Effector memory CD4-positive, alpha-beta T cell (primary cell): ENCODE data around the gene ACE2.

Experiments
- DNase-seq, 3 donors: peaks; one replicate each; pipeline ENCODE4 v3.0.0-alpha.2; 2020
- H3K27ac ChIP-seq: 2 replicates; pipeline ENCODE4 v1.7.0; 2013; ENCODE audit warnings: mild to moderate bottlenecking, low read length, moderate library complexity; ENCODE audit not compliant: insufficient read depth, poor library complexity, severe bottlenecking
- H3K27me3 ChIP-seq: replicated peaks from 2 replicates; pipeline ENCODE4 v1.7.0; 2013; ENCODE audit warnings: mild to moderate bottlenecking, low read length; ENCODE audit not compliant: insufficient read depth, control insufficient read depth, poor library complexity, severe bottlenecking
- H3K36me3 ChIP-seq: 2 replicates; pipeline ENCODE4 v1.7.0; 2013; ENCODE audit warnings: mild to moderate bottlenecking, low read length, moderate library complexity; ENCODE audit not compliant: control insufficient read depth, insufficient read depth
- H3K4me1 ChIP-seq: 2 replicates; pipeline ENCODE4 v1.7.0; 2013; ENCODE audit warnings: low read length, mild to moderate bottlenecking; ENCODE audit not compliant: control insufficient read depth, insufficient read depth, poor library complexity, severe bottlenecking
- H3K4me3 ChIP-seq: 2 replicates; pipeline ENCODE4 v1.7.0; 2013; ENCODE audit warnings: low read length, low read depth, mild to moderate bottlenecking; ENCODE audit not compliant: insufficient read depth, poor library complexity, severe bottlenecking
- H3K9me3 ChIP-seq: 2 replicates; pipeline ENCODE4 v1.7.0; 2013; ENCODE audit warnings: mild to moderate bottlenecking, low read length, moderate library complexity; ENCODE audit not compliant: control insufficient read depth

The ACE2 gene

GRCh38 chrX:15617111-15617510 is 16.4 kb upstream of the ACE2 start:
- Histone ChIP-seq H3K9me3 (no peaks in the 10 kb centered on the region), H3K4me3 (no peak overlapping the region), H3K27me3 (no peaks in the 10 kb centered on the region), H3K4me1 (no peaks in the 10 kb centered on the region), H3K36me3 (no peaks in the 10 kb centered on the region), H3K27ac (no peak overlapping the region)
- DNase-seq: no peak

GRCh38 chrX:15616531-15616930 is 15.8 kb upstream of the ACE2 start:
- Histone ChIP-seq H3K36me3 (no peaks in the 10 kb centered on the region), H3K27me3 (no peaks in the 10 kb centered on the region)

GRCh38 chrX:15607067-15607466 is 6.3 kb upstream of the ACE2 start:
- H3K4me1 ChIP-seq: no peaks in the 10 kb centered on the region
- H3K36me3 ChIP-seq: no peaks in the 10 kb centered on the region
- H3K4me3 ChIP-seq: no peak overlapping the region
- no peak overlapping the region for H3K27ac ChIP-seq
- H3K9me3 ChIP-seq: no peaks in the 10 kb centered on the region
- no peak for DNase-seq
- no peaks in the 10 kb centered on the region for H3K27me3 ChIP-seq

More at GRCh38 chrX:15616531-15616930, 15.8 kb upstream of the ACE2 start:
- H3K4me1 ChIP-seq: no peaks in the 10 kb centered on the region
- no peak overlapping the region for H3K27ac ChIP-seq
- no peak for DNase-seq
- H3K4me3 ChIP-seq: no peak overlapping the region
- no peaks in the 10 kb centered on the region for H3K9me3 ChIP-seq

- Histone ChIP-seq H3K4me1 (no peaks in the 10 kb centered on the region), H3K27ac (no peak overlapping the region), H3K4me3 (no peak overlapping the region), H3K9me3 (no peaks in the 10 kb centered on the region), H3K36me3 (no peaks in the 10 kb centered on the region), H3K27me3 (no peaks in the 10 kb centered on the region)
- DNase-seq: no peak
Measured at GRCh38 chrX:15606136-15606535, 5.4 kb upstream of the ACE2 start.

GRCh38 chrX:15605226-15605625 is 4.5 kb upstream of the ACE2 start:
- Histone ChIP-seq H3K4me1 (no peaks in the 10 kb centered on the region), H3K9me3 (no peaks in the 10 kb centered on the region), H3K27ac (no peak overlapping the region), H3K36me3 (no peaks in the 10 kb centered on the region), H3K27me3 (no peaks in the 10 kb centered on the region), H3K4me3 (no peak overlapping the region)
- no peak for DNase-seq

GRCh38 chrX:15602761-15603160 is 2.0 kb upstream of the ACE2 start:
- Histone ChIP-seq H3K27me3 (no peaks in the 10 kb centered on the region), H3K36me3 (no peaks in the 10 kb centered on the region), H3K27ac (no peak overlapping the region), H3K4me3 (no peak overlapping the region), H3K4me1 (no peaks in the 10 kb centered on the region), H3K9me3 (no peaks in the 10 kb centered on the region)
- DNase-seq: no peak

- Histone ChIP-seq H3K4me3 (no peak overlapping the region), H3K4me1 (no peaks in the 10 kb centered on the region), H3K9me3 (no peaks in the 10 kb centered on the region), H3K27ac (no peak overlapping the region), H3K27me3 (no peaks in the 10 kb centered on the region), H3K36me3 (no peaks in the 10 kb centered on the region)
- no peak for DNase-seq
Measured at GRCh38 chrX:15601932-15602331, 1.2 kb upstream of the ACE2 start.

GRCh38 chrX:15600049-15600448 is 711 bp downstream of the ACE2 start:
- H3K36me3 ChIP-seq: no peaks in the 10 kb centered on the region
- H3K27me3 ChIP-seq: no peaks in the 10 kb centered on the region
- DNase-seq: no peak
- no peak overlapping the region for H3K27ac ChIP-seq
- H3K4me1 ChIP-seq: no peaks in the 10 kb centered on the region
- no peaks in the 10 kb centered on the region for H3K9me3 ChIP-seq
- H3K4me3 ChIP-seq: no peak overlapping the region

GRCh38 chrX:15599461-15599860 is 1.3 kb downstream of the ACE2 start:
- no peak overlapping the region for H3K4me3 ChIP-seq
- no peaks in the 10 kb centered on the region for H3K9me3 ChIP-seq
- no peaks in the 10 kb centered on the region for H3K27me3 ChIP-seq
- H3K36me3 ChIP-seq: no peaks in the 10 kb centered on the region
- no peaks in the 10 kb centered on the region for H3K4me1 ChIP-seq
- no peak for DNase-seq
- H3K27ac ChIP-seq: no peak overlapping the region

- Histone ChIP-seq H3K27ac (no peak overlapping the region), H3K27me3 (no peaks in the 10 kb centered on the region), H3K4me3 (no peak overlapping the region), H3K36me3 (no peaks in the 10 kb centered on the region), H3K4me1 (no peaks in the 10 kb centered on the region), H3K9me3 (no peaks in the 10 kb centered on the region)
- DNase-seq: no peak
Measured at GRCh38 chrX:15598026-15598425, 2.7 kb downstream of the ACE2 start.

GRCh38 chrX:15594371-15594770 is 6.4 kb downstream of the ACE2 start:
- no peaks in the 10 kb centered on the region for H3K36me3 ChIP-seq
- no peaks in the 10 kb centered on the region for H3K4me1 ChIP-seq
- no peaks in the 10 kb centered on the region for H3K9me3 ChIP-seq
- H3K27ac ChIP-seq: no peak overlapping the region
- no peak for DNase-seq
- no peak overlapping the region for H3K4me3 ChIP-seq
- H3K27me3 ChIP-seq: no peaks in the 10 kb centered on the region
